ENCODE results near the gene DHFR2. TPM values are rescaled to one million over a fixed set of nuclear protein-coding genes. Genes with fewer than 3 reads are reported as not detected.

The DHFR2 gene
- total and polyA plus RNA-seq, 2 donors (not counting 1 experiment from before 2014, with no cell fraction given): 0.91 to 8.1 TPM

GRCh38 chr3:94064243-94064860, 1.6 kb upstream of the DHFR2 start:
- Histone ChIP-seq H2AFZ (ENCODE audit: insufficient read depth, low read depth, low read length, poor library complexity, severe bottlenecking) (no peak overlapping the region), H3K79me2 (ENCODE audit: control insufficient read depth, insufficient read depth, low read length) (peaks cover 68% of the 10 kb centered on the region), H3K36me3 (replicated peaks in 1 of 2; ENCODE audit: control extremely low read depth in 1 of 2, control insufficient read depth in 1 of 2, extremely low read depth in 1 of 2, insufficient read depth in 2 of 2, low read length in 1 of 2) (peaks cover 7 to 21% of the 10 kb centered on the region in 2 experiments), H3K27ac (ENCODE audit: low read length in 2 of 2) (no peak overlapping the region), H3K4me2 (replicated peaks; ENCODE audit: low read depth, low read length, poor library complexity, severe bottlenecking) (peak overlapping the region; percentile 85), H3K9me3 (ENCODE audit: control extremely low read depth in 1 of 3, control insufficient read depth in 2 of 3, insufficient read depth in 1 of 3, low read length in 2 of 3) (peaks cover 0 to 2% (median 0%) of the 10 kb centered on the region in 3 donors), H3K4me1 (ENCODE audit: control insufficient read depth in 2 of 2, insufficient read depth in 2 of 2, low read length in 2 of 2) (peaks cover 18 to 29% of the 10 kb centered on the region in 2 donors), H4K20me1 (ENCODE audit: control insufficient read depth, insufficient read depth, low read length, poor library complexity, severe bottlenecking) (no peaks in the 10 kb centered on the region), H3K4me3 (ENCODE audit: control extremely low read depth in 1 of 5, extremely low read depth in 1 of 5, insufficient read depth in 1 of 5, low read depth in 2 of 5, low read length in 4 of 5) (no peak overlapping the region), H3K27me3 (replicated peaks in 1 of 4; ENCODE audit: control extremely low read depth in 1 of 4, control insufficient read depth in 3 of 4, insufficient read depth in 4 of 4, low read length in 3 of 4) (no peaks in the 10 kb centered on the region), H3K9ac (ENCODE audit: low read length) (peak overlapping the region; percentile 93)
- ChIA-PET CTCF (interaction anchor here (1.2 to 2.8 kb wide), 2 partner anchors 26 to 61 kb away, joined by 3 to 11 read pairs; no protein-coding TSS in a partner anchor), POLR2A (no interaction called here)
- H3K9me3 Mint-ChIP-seq (ENCODE audit: insufficient read depth): no peaks in the 10 kb centered on the region
- H3K27me3 Mint-ChIP-seq: no peaks in the 10 kb centered on the region
- peaks cover 53% of the 10 kb centered on the region for H3K4me1 Mint-ChIP-seq
- DNase-seq (no peak), ATAC-seq (ENCODE audit: low read depth) (no peak)
- intact Hi-C loops (cut with micrococcal nuclease): no loop called here
- H3K27ac Mint-ChIP-seq: no peak overlapping the region
- 71% methylated on average over 4 of the region's 6 CpGs for WGBS (ENCODE audit: insufficient coverage)
- TF ChIP-seq EZH2 (IDR thresholded peaks at IDR 0.05; ENCODE audit: borderline replicate concordance, insufficient read depth, low read depth, low read length, poor library complexity, severe bottlenecking): no peak
- no peak for TF ChIP-seq CTCF (IDR thresholded peaks at IDR 0.05)
- peak overlapping the region; percentile 100 for H3K4me3 Mint-ChIP-seq

DNA sequence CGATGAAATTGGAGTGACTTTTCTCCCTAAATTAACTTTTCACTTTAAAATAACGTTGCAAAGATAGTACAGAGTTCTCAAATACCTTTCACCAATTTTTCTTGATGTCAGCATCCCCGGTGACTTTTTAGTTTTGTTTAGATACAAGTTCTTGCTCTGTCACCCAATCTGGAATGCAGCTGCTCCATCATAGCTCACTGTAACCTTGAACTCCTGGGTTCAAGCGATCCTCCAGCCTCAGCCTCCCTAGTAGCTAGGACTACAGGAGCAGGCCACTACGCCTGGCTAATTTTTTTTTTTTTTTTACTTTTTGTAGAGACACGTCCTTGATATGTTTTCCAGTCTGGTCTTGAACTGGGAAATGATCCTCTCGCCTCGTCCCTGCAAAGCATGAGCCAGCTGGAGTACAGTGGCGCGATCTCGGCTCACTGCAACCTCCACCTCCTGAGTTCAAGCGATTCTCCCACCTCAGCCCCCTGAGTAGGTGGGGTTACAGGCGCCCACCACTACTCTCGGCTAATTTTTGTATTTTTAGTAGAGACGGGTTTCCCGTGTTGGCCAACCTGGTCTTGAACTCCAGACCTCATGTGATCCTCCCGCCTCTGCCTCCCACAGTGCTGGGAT, 892 bp upstream of the DHFR2 start:
- Histone ChIP-seq H3K79me2 (ENCODE audit: control insufficient read depth, insufficient read depth, low read length) (peaks cover 60% of the 10 kb centered on the region), H3K27me3 (replicated peaks in 1 of 4; ENCODE audit: control extremely low read depth in 1 of 4, control insufficient read depth in 3 of 4, insufficient read depth in 4 of 4, low read length in 3 of 4) (no peaks in the 10 kb centered on the region), H4K20me1 (ENCODE audit: control insufficient read depth, insufficient read depth, low read length, poor library complexity, severe bottlenecking) (no peaks in the 10 kb centered on the region), H3K4me2 (replicated peaks; ENCODE audit: low read depth, low read length, poor library complexity, severe bottlenecking) (peak overlapping the region; percentile 85), H3K9ac (ENCODE audit: low read length) (peak overlapping the region; percentile 93), H3K9me3 (ENCODE audit: control extremely low read depth in 1 of 3, control insufficient read depth in 2 of 3, insufficient read depth in 1 of 3, low read length in 2 of 3) (peaks cover 0 to 2% (median 0%) of the 10 kb centered on the region in 3 donors), H3K4me3 (ENCODE audit: control extremely low read depth in 1 of 5, extremely low read depth in 1 of 5, insufficient read depth in 1 of 5, low read depth in 2 of 5, low read length in 4 of 5) (peak overlapping the region; percentile 68 to 95 (median 93)), H3K36me3 (replicated peaks in 1 of 2; ENCODE audit: control extremely low read depth in 1 of 2, control insufficient read depth in 1 of 2, extremely low read depth in 1 of 2, insufficient read depth in 2 of 2, low read length in 1 of 2) (peaks cover 7 to 25% of the 10 kb centered on the region in 2 experiments), H3K4me1 (ENCODE audit: control insufficient read depth in 2 of 2, insufficient read depth in 2 of 2, low read length in 2 of 2) (peaks cover 18 to 29% of the 10 kb centered on the region in 2 donors), H3K27ac (ENCODE audit: low read length in 2 of 2) (peak overlapping the region; percentile 94 to 99), H2AFZ (ENCODE audit: insufficient read depth, low read depth, low read length, poor library complexity, severe bottlenecking) (peak overlapping the region; percentile 92)
- H3K27ac Mint-ChIP-seq: peak overlapping the region; percentile 100
- DNase-seq (no peak), ATAC-seq (ENCODE audit: low read depth) (no peak)
- ChIA-PET CTCF (interaction anchor here (0.7 to 2.8 kb wide), 6 partner anchors 8 to 84 kb away, joined by 3 to 11 read pairs (median 4); partner anchors contain the start of gene ARL13B), POLR2A (interaction anchor here (1.2 kb wide), 1 partner anchor 84 kb away, joined by 7 read pairs; the partner anchor contains the start of gene ARL13B)
- H3K4me3 Mint-ChIP-seq: peak overlapping the region; percentile 100
- no peak for TF ChIP-seq EZH2 (IDR thresholded peaks at IDR 0.05; ENCODE audit: borderline replicate concordance, insufficient read depth, low read depth, low read length, poor library complexity, severe bottlenecking)
- no peak for TF ChIP-seq CTCF (IDR thresholded peaks at IDR 0.05)
- peaks cover 48% of the 10 kb centered on the region for H3K4me1 Mint-ChIP-seq
- WGBS (ENCODE audit: insufficient coverage): 60% methylated on average over 2 of the region's 17 CpGs
- no peaks in the 10 kb centered on the region for H3K9me3 Mint-ChIP-seq (ENCODE audit: insufficient read depth)
- intact Hi-C loops (cut with micrococcal nuclease): no loop called here
- H3K27me3 Mint-ChIP-seq: no peaks in the 10 kb centered on the region
